ENCODE results near the gene GMFB. TPM values are rescaled to one million over a fixed set of nuclear protein-coding genes. Genes with fewer than 3 reads are reported as not detected.

Gene GMFB
- total and polyA plus RNA-seq, 9 of the 15 experiments (the other 6 are each of a cell fraction or from before 2014, with no cell fraction given) = 14.0 to 31.7 (median 20.5) TPM

- TF ChIP-seq ZFP91 (CRISPR knock-in tag; IDR thresholded peaks at IDR 0.05) = peak; percentile 83
Observed at GRCh38 chr14:54488646-54489317, at the start of gene GMFB (continued).

- Histone ChIP-seq H3K79me2 (ENCODE audit: control insufficient read depth, insufficient read depth, low read length) (no peaks in the 10 kb centered on the region), H3K4me3 (no peak overlapping the region), H3K27me3 (ENCODE audit: control insufficient read depth in 2 of 2, insufficient read depth in 2 of 2, low read length in 2 of 2) (no peaks in the 10 kb centered on the region), H4K20me1 (replicated peaks; ENCODE audit: control insufficient read depth, insufficient read depth, low read length) (no peaks in the 10 kb centered on the region), H3K9me3 (replicated peaks; ENCODE audit: control insufficient read depth, insufficient read depth, low read depth, low read length) (no peaks in the 10 kb centered on the region), H3K4me1 (replicated peaks in 1 of 2; ENCODE audit: control insufficient read depth in 2 of 2, insufficient read depth in 2 of 2, low read length in 2 of 2) (no peaks in the 10 kb centered on the region), H3K9ac (ENCODE audit: insufficient read depth in 1 of 2, low read depth in 2 of 2, low read length in 2 of 2) (no peak overlapping the region), H3K9me1 (ENCODE audit: control insufficient read depth, insufficient read depth, low read length) (no peaks in the 10 kb centered on the region), H2AFZ (ENCODE audit: low read depth, low read length) (no peak overlapping the region), H3K4me2 (ENCODE audit: insufficient read depth, low read length) (no peak overlapping the region), H3K36me3 (ENCODE audit: control insufficient read depth, insufficient read depth, low read length) (0 out of 3 replicates have a peak, but pooled peaks cover 2% of the 10 kb centered on the region), H3K27ac (ENCODE audit: extremely low read depth, low read depth, low read length) (no peak overlapping the region)
- 81% methylated on average over 3 of the region's 3 CpGs for WGBS (ENCODE audit: insufficient coverage, low coverage, missing lambda C conversion rate)
- in situ Hi-C loops (cut with MboI) (no loop called here), intact Hi-C loops (cut with micrococcal nuclease) (no loop called here)
- TF ChIP-seq, protein P1, sequence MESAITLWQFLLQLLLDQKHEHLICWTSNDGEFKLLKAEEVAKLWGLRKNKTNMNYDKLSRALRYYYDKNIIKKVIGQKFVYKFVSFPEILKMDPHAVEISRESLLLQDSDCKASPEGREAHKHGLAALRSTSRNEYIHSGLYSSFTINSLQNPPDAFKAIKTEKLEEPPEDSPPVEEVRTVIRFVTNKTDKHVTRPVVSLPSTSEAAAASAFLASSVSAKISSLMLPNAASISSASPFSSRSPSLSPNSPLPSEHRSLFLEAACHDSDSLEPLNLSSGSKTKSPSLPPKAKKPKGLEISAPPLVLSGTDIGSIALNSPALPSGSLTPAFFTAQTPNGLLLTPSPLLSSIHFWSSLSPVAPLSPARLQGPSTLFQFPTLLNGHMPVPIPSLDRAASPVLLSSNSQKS (CRISPR knock-in tag; IDR thresholded peaks at IDR 0.05) = no peak
- TF ChIP-seq TCF15 (CRISPR knock-in tag; IDR thresholded peaks at IDR 0.05) = no peak
- no peak for TF ChIP-seq CHAMP1 (IDR thresholded peaks at IDR 0.05)
- TF ChIP-seq PYGO2 (tag; IDR thresholded peaks at IDR 0.05) = no peak
- no peak for TF ChIP-seq MEF2A (IDR thresholded peaks at IDR 0.05; ENCODE audit: control insufficient read depth, low read depth, low read length)
- TF ChIP-seq NCOA6 (IDR thresholded peaks at IDR 0.05) = no peak
- no peak for TF ChIP-seq ZNF134 (CRISPR knock-in tag; conservative IDR thresholded peaks at IDR 0.05)
- TF ChIP-seq CBX3 (IDR thresholded peaks at IDR 0.05; ENCODE audit: borderline replicate concordance in 1 of 2, low read length in 2 of 2) = no peak
- no peak for TF ChIP-seq SNIP1 (IDR thresholded peaks at IDR 0.05; ENCODE audit: low read depth)
- no peak for FAIRE-seq
- POLR2A ChIA-PET = interaction anchor here (0.6 kb wide), 1 partner anchor 306 kb away, joined by 3 read pairs; no protein-coding TSS in a partner anchor
- CTCF ChIA-PET (ENCODE audit: low intra/inter-chr PET ratio) = no interaction called here
- no TSS peak for BruUV-seq (replicated peaks)
- no peak for DNase-seq (ENCODE audit: extremely low read depth in 1 of 4, low spot score in 3 of 4)
- ATAC-seq = no peak
Observed at GRCh38 chr14:54538055-54538454, 49.3 kb upstream of the GMFB start.
